ENCODE results near the gene TCF19.
A peak's percentile ranks its signal among the peaks of the same experiment; 100 is the strongest.
"Not testable (repeated sequence)": the region's sequence is repeated elsewhere in the genome, so short reads cannot be mapped to it uniquely, and the experiment has no call there.

Gene TCF19

GRCh38 chr6:31183287-31183686, 24.9 kb downstream of the TCF19 start:
- DNase-seq (ENCODE audit: low spot score) = not testable (repeated sequence)

DNA sequence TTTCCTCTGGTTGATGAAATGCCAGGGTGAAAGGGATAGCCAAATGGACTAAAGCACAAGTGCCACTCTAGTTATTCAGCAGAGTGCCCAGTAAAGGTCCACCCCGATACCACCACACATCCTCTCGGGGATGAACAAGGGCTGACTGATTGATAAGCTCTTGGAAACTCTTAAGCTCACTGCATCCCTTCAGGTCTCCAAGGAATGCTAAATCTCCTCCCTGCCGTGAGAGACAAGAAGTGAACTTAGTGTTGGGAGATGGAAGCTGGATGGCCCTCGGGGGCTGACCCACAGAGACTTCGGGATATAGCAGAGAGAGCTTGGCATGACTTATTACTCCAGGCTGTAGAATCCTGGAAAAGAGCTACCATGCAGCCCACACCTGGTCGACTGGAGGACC, 25.5 kb downstream of the TCF19 start:
- DNase-seq (ENCODE audit: low spot score) = not testable (repeated sequence)

- not testable (repeated sequence) for DNase-seq (ENCODE audit: low spot score)
Measured at GRCh38 chr6:31185695-31186051, 27.3 kb downstream of the TCF19 start.

- no peak for DNase-seq (ENCODE audit: low spot score)
Measured at GRCh38 chr6:31186052-31186734, 27.8 kb downstream of the TCF19 start.

- DNase-seq (ENCODE audit: low spot score) = no peak
Measured at GRCh38 chr6:31187780-31188194, 29.4 kb downstream of the TCF19 start.

- not testable (repeated sequence) for DNase-seq (ENCODE audit: low spot score)
Measured at GRCh38 chr6:31189223-31189622, 30.8 kb downstream of the TCF19 start.

- no peak for DNase-seq (ENCODE audit: low spot score)
Measured at GRCh38 chr6:31190488-31190887, 32.1 kb downstream of the TCF19 start.

- DNase-seq (ENCODE audit: low spot score) = peak; percentile 71
Measured at GRCh38 chr6:31192431-31193105, 34.2 kb downstream of the TCF19 start.

DNA sequence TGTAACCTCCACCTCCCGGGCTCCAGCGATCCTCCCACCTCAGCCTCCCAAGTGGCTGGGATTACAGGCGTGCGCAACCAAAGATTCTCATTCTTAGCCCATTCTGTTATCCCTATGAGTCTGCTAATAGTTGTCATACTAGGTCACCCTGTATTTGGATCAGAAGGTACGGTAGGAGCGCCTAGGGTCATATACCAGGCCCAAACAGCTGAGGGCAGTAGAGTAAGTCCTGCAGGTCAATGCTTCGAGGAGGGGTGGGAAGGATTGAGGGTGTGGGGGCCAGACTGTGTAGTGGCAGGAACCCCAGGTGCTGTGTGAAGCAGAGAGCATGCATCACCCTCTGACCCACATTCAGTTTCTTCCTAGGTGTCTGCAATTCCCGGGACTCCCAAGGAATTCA, 34.8 kb downstream of the TCF19 start:
- no peak for DNase-seq (ENCODE audit: low spot score)

GRCh38 chr6:31194061-31194834, 35.9 kb downstream of the TCF19 start:
- DNase-seq (ENCODE audit: low spot score) = no peak

DNA sequence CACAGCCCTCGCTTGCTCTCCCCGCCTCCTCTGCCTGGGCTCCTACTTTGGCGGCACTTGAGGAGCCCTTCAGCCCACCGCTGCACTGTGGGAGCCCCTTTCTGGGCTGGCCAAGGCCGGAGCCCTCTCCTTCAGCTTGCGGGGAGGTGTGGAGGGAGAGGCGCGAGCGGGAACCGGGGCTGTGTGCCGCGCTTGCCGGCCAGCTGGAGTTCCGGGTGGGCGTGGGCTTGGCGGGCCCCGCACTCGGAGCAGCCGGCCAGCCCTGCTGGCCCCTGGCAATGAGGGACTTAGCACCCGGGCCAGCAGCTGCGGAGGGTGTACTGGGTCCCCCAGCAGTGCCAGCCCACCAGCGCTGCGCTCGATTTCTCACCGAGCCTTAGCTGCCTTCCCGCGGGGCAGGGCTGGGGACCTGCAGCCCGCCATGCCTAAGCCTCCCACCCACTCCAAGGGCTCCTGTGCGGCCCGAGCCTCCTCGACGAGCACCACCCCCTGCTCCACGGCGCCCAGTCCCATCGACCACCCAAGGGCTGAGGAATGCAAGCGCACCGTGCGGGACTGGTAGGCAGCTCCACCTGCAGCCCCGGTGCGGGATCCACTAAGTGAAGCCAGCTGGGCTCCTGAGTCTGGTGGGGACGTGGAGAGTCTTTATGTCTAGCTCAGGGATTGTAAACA, 37.1 kb downstream of the TCF19 start:
- not testable (repeated sequence) for DNase-seq (ENCODE audit: low spot score)

GRCh38 chr6:31196251-31197022, 38.0 kb downstream of the TCF19 start:
- DNase-seq (ENCODE audit: low spot score) = not testable (repeated sequence)

DNA sequence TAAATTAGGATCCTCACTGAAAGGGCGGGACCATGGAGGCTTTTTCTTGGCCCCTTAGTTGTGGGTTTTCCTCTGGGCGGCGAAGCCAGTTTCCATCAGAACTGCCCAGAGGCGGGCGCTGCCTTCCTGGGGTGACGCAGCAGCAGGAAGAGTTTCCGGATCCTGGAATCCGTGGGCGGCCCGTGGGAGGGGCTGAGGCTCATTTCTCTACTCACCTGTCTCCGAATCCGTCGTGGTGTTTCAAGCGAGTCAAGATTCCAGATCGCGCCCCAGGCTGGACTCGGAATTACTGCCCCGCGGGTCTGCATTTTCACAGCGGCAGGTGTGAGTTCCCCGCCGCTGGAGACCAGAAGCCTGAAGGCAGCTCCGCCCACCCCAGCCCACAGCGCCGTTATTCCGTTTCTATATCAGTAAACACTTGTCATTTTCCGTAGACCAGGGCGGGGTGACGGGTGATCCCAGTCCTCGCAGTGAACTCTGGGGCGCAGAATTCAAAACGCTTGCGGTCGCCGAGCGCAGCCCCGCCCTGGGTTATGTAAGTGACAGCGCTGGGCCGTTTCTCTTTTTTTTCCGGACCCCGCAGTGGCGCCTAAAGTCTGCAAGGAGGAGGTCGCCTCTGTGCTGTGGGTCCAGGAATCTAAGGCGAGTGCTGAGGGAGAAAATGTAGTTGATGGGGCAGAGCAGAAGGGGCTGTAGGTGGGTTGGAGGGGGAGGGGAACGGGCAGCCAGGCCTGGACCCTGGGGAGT, 39.3 kb downstream of the TCF19 start:
- DNase-seq (ENCODE audit: low spot score) = peak; percentile 81

DNA sequence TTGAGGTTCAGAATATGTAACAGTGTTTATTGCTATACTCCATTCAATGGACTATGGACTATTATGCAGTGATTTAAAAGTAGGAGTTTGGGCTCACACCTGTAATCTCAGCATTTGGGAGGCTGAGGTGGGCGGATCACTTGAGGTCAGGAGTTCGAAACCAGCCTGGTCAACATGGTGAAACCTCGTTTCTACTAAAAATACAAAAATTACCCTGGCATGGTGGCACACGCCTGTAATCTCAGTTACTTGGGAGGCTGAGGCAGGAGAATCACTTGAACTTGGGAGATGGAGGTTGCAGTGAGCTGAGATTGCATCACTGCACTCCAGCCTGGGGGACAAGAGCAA, 40.7 kb downstream of the TCF19 start:
- DNase-seq (ENCODE audit: low spot score) = not testable (repeated sequence)

DNA sequence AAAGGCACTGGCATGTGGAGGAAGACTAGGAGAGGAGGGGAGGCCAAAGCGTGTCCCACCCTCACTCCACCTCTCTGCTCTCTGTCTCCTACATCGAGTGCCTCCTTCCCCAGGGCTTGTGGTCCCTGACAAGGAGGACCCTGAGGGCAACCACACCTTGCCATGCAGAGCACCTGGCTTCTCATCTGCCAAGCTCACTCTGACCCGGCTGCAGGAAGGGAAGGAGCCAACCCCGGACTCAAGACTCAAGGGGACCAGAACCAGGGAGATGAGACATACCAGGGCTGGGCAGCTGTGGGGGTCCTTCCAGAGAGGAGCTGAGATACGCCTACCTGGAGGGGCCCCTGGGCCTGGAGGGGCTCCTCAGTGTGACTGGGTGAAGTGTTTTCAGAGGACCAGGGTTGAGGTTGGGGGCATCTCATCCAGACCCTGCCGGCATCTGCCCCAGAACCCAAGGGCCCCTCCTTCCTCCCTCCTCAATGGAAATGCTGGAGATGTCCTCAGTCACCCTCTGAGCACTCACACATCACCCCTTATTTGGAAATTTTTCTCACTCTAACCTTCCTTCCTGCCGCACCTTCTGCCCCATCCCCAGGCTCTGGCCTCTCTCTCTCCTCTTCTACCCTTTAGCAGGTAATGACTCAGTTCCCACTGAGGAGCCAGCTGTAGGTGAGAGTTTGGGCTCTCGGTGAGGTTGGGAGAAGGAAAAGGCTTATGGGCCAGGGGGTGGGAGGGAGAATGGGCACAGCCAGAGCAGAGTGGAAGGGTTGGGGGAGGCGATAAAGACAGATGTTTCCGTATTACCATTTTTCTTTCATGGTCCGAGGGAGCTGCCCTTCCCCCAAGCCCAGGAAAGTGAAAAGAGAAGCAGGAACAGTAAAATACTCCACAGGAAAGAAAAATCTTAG, 44.1 kb downstream of the TCF19 start:
- DNase-seq (ENCODE audit: low spot score) = no peak

DNA sequence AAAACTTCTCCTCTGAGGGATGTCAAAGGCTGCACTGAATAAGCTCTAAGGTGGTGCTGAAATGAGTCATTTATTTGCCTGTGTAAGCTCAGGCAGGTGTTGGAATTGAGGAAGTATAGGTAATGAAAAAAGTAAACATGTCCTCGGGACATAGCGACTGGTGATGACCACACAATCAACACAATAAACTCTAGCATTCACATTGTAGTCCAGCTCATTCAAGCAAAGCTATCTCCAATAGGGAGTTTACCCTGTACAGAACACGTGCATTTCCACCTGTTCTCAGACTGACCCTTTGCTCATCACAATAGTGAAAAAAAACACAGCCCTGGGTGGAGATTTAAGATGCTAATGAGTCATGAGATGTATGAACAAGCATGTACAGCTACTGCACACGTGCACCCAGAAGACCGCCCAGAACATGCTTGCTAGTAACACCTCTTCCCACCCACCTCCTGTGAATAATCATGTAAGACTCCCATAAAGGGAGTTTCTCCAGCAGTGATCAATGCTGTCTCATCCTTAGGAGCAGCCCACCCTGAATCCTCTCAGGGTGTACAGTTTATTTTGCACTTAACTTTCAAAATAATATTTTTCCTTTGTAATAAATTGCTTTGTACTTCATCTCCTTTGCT, 45.1 kb downstream of the TCF19 start:
- DNase-seq (ENCODE audit: low spot score) = peak; percentile 17

DNA sequence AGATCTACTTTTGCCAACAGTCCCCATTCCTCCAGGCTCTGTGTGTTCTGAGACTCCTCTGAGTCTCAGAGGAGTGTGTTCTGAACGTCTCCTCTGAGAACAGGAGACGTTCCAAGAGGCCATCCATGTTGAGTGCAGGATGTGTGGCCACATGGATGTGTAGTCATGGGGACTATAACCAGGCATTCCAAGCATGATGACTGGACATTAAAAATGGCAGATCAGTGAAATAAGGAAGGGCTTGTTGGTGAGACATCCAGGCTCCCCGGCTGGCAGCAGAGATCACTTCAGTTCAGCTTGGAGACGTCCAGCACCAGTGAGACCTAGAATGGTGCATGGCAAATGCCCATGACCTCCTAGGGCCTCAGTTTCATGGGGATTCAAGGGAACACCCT, 46.4 kb downstream of the TCF19 start:
- DNase-seq (ENCODE audit: low spot score) = no peak

- DNase-seq (ENCODE audit: low spot score) = no peak
Measured at GRCh38 chr6:31205638-31206037, 47.2 kb downstream of the TCF19 start.

DNA sequence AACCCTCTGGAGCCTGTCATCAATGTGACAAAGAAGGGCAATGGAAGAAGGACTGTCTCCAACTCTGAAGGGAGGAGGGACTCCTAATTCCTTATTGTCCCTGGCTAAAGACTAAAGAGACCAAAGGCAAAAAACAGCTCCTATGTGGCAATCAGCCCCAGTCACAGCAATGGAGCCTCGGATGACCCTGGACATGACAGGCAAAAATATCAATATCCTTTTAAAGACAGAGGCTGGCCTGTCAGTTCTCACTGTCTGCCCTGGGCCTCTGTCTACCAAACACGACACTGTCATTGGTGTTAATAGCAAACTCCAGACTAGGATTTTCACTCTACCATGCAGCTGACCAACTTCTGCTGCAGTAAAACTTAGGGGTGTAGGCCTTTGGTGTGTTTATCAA, 50.1 kb downstream of the TCF19 start:
- DNase-seq (ENCODE audit: low spot score) = no peak

GRCh38 chr6:31209137-31209536, 50.7 kb downstream of the TCF19 start:
- no peak for DNase-seq (ENCODE audit: low spot score)

Measured in GM03348 (cell line).